ENCODE data around the gene RIBC2.

Gene RIBC2

GRCh38 chr22:45478108-45478771, 64.7 kb downstream of the RIBC2 start:
- H2AFZ ChIP-seq (ENCODE audit: low read length) = no peak overlapping the region
- H3K9me2 ChIP-seq (replicated peaks; ENCODE audit: insufficient read depth, low read length) = no peaks in the 10 kb centered on the region
- no peaks in the 10 kb centered on the region for H3F3A ChIP-seq (ENCODE audit: insufficient read depth, low read length)
- no peak overlapping the region for H3K27ac ChIP-seq (ENCODE audit: low read length)
- no peaks in the 10 kb centered on the region for H3K36me3 ChIP-seq (replicated peaks; ENCODE audit: insufficient read depth, low read length)
- no peak for DNase-seq
- H3K9me3 ChIP-seq (replicated peaks; ENCODE audit: insufficient read depth, low read length) = no peaks in the 10 kb centered on the region
- H3K9ac ChIP-seq (ENCODE audit: low read length) = no peak overlapping the region
- no peaks in the 10 kb centered on the region for H4K20me1 ChIP-seq (ENCODE audit: insufficient read depth, low read length)
- no peak overlapping the region for H3K4me2 ChIP-seq (ENCODE audit: low read depth, low read length)
- no peak for TF ChIP-seq CTCF (IDR thresholded peaks at IDR 0.05; ENCODE audit: low read length)
- TF ChIP-seq EZH2 (optimal IDR thresholded peaks at IDR 0.05; ENCODE audit: low read depth, low read length) = no peak
- no peaks in the 10 kb centered on the region for H3K79me2 ChIP-seq (ENCODE audit: low read length)
- H3K4me3 ChIP-seq (ENCODE audit: low read length) = no peak overlapping the region
- no peaks in the 10 kb centered on the region for H3K4me1 ChIP-seq (ENCODE audit: low read length)
- peaks cover 66% of the 10 kb centered on the region for H3K27me3 ChIP-seq (replicated peaks; ENCODE audit: insufficient read depth, low read length)

DNA sequence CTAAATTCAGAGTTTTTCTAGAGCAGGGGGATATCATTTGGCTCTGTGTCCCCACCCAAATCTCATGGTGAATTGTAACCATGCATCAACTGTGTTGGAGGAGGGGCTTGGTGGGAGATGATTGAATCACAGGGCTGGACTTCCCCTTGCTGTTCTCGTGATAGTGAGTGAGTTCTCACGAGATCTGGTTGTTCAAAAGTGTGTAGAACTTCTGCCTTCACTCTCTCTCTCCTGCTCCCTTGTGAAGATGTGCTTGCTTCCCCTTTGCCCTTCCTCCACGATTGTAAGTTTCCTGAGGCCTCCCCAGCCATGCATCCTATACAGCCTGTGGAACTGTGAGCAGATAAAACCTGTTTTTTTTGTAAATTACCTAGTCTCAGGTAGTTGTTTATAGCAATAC, 67.2 kb downstream of the RIBC2 start:
- Histone ChIP-seq H3F3A (ENCODE audit: insufficient read depth, low read length) (no peaks in the 10 kb centered on the region), H3K9me3 (replicated peaks; ENCODE audit: insufficient read depth, low read length) (no peaks in the 10 kb centered on the region), H3K27ac (ENCODE audit: low read length) (no peak overlapping the region), H3K36me3 (replicated peaks; ENCODE audit: insufficient read depth, low read length) (no peaks in the 10 kb centered on the region), H2AFZ (ENCODE audit: low read length) (no peak overlapping the region), H3K79me2 (ENCODE audit: low read length) (no peaks in the 10 kb centered on the region), H3K9me2 (replicated peaks; ENCODE audit: insufficient read depth, low read length) (no peaks in the 10 kb centered on the region), H3K9ac (ENCODE audit: low read length) (no peak overlapping the region), H3K4me3 (ENCODE audit: low read length) (no peak overlapping the region), H3K27me3 (replicated peaks; ENCODE audit: insufficient read depth, low read length) (peaks cover 68% of the 10 kb centered on the region), H4K20me1 (ENCODE audit: insufficient read depth, low read length) (no peaks in the 10 kb centered on the region), H3K4me1 (ENCODE audit: low read length) (no peaks in the 10 kb centered on the region), H3K4me2 (ENCODE audit: low read depth, low read length) (no peak overlapping the region)
- no peak for TF ChIP-seq CTCF (IDR thresholded peaks at IDR 0.05; ENCODE audit: low read length)
- no peak for TF ChIP-seq EZH2 (optimal IDR thresholded peaks at IDR 0.05; ENCODE audit: low read depth, low read length)
- no peak for TF ChIP-seq EZH2phosphoT487 (IDR thresholded peaks at IDR 0.05; ENCODE audit: low read length)
- no peak for DNase-seq

DNA sequence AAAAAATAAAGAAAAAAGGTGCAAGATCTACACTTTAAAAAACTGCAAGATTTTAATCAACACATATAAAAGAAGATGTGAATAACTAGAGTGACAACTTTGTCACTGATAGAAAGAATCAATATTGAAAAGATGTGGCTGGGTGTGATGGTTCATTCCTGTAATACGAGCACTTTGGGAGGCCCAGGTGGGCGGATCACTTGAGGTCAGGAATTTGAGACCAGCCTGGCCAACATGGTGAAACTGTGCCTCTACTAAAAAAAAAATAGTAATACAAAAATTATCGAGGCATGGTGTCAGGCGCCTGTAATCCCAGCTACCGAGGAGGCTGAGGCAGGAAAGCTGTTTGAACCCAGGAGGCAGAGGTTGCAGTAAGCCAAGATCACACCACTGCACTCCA, 68.2 kb downstream of the RIBC2 start:
- no peak overlapping the region for H3K9ac ChIP-seq (ENCODE audit: low read length)
- no peaks in the 10 kb centered on the region for H3F3A ChIP-seq (ENCODE audit: insufficient read depth, low read length)
- H2AFZ ChIP-seq (ENCODE audit: low read length) = no peak overlapping the region
- H3K27me3 ChIP-seq (replicated peaks; ENCODE audit: insufficient read depth, low read length) = peaks cover 64% of the 10 kb centered on the region
- H3K9me2 ChIP-seq (replicated peaks; ENCODE audit: insufficient read depth, low read length) = no peaks in the 10 kb centered on the region
- no peaks in the 10 kb centered on the region for H3K79me2 ChIP-seq (ENCODE audit: low read length)
- H3K4me3 ChIP-seq (ENCODE audit: low read length) = no peak overlapping the region
- no peak for DNase-seq
- H3K4me2 ChIP-seq (ENCODE audit: low read depth, low read length) = no peak overlapping the region
- H3K27ac ChIP-seq (ENCODE audit: low read length) = no peak overlapping the region
- H3K9me3 ChIP-seq (replicated peaks; ENCODE audit: insufficient read depth, low read length) = no peaks in the 10 kb centered on the region
- no peak for TF ChIP-seq EZH2phosphoT487 (IDR thresholded peaks at IDR 0.05; ENCODE audit: low read length)
- TF ChIP-seq CTCF (IDR thresholded peaks at IDR 0.05; ENCODE audit: low read length) = no peak
- no peak for TF ChIP-seq EZH2 (optimal IDR thresholded peaks at IDR 0.05; ENCODE audit: low read depth, low read length)
- no peaks in the 10 kb centered on the region for H3K4me1 ChIP-seq (ENCODE audit: low read length)
- no peaks in the 10 kb centered on the region for H3K36me3 ChIP-seq (replicated peaks; ENCODE audit: insufficient read depth, low read length)
- H4K20me1 ChIP-seq (ENCODE audit: insufficient read depth, low read length) = no peaks in the 10 kb centered on the region
